ENCODE results near the gene AHCY. TPM values are rescaled to one million over a fixed set of nuclear protein-coding genes. Genes with fewer than 3 reads are reported as not detected.
"Not testable (repeated sequence)": the region's sequence is repeated elsewhere in the genome, so short reads cannot be mapped to it uniquely, and the experiment has no call there.

Gene AHCY
- polyA plus RNA-seq, 1 experiment, result 247 TPM

DNA sequence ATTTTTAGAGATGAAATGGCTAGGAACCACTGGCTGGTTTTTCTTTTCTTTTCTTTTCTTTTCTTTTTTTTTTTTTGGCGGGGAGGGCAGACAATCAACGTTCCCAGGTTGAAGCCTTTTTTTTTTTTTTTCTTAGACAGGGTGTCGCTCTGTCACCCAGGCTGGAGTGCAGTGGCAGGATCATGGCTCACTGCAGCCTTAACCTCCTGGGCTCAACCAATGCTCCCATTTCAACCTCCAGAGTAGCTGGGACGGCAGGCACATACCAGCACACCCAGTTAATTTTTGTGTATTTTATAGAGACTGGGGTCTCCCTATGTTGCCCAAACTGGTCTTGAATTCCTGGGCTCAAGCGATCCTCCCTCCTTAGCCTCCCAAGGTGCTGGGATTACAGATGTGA lies 41.1 kb upstream of the AHCY start:
- TF ChIP-seq, protein P1, sequence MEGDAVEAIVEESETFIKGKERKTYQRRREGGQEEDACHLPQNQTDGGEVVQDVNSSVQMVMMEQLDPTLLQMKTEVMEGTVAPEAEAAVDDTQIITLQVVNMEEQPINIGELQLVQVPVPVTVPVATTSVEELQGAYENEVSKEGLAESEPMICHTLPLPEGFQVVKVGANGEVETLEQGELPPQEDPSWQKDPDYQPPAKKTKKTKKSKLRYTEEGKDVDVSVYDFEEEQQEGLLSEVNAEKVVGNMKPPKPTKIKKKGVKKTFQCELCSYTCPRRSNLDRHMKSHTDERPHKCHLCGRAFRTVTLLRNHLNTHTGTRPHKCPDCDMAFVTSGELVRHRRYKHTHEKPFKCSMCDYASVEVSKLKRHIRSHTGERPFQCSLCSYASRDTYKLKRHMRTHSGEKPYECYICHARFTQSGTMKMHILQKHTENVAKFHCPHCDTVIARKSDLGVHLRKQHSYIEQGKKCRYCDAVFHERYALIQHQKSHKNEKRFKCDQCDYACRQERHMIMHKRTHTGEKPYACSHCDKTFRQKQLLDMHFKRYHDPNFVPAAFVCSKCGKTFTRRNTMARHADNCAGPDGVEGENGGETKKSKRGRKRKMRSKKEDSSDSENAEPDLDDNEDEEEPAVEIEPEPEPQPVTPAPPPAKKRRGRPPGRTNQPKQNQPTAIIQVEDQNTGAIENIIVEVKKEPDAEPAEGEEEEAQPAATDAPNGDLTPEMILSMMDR (IDR thresholded peaks at IDR 0.05; ENCODE audit: insufficient read depth, low read depth, low read length), result no peak
- CTCF ChIA-PET, result no interaction called here
- POLR2A ChIA-PET, result no interaction called here
- no peak overlapping the region for H3K4me3 ChIP-seq (ENCODE audit: low read depth, low read length)
- DNase-seq (ENCODE audit: low read depth), result no peak
- no peaks in the 10 kb centered on the region for H3K36me3 ChIP-seq (ENCODE audit: control insufficient read depth, insufficient read depth, low read length)
- no peaks in the 10 kb centered on the region for H3K27me3 ChIP-seq (ENCODE audit: control insufficient read depth, insufficient read depth, low read length)

DNA sequence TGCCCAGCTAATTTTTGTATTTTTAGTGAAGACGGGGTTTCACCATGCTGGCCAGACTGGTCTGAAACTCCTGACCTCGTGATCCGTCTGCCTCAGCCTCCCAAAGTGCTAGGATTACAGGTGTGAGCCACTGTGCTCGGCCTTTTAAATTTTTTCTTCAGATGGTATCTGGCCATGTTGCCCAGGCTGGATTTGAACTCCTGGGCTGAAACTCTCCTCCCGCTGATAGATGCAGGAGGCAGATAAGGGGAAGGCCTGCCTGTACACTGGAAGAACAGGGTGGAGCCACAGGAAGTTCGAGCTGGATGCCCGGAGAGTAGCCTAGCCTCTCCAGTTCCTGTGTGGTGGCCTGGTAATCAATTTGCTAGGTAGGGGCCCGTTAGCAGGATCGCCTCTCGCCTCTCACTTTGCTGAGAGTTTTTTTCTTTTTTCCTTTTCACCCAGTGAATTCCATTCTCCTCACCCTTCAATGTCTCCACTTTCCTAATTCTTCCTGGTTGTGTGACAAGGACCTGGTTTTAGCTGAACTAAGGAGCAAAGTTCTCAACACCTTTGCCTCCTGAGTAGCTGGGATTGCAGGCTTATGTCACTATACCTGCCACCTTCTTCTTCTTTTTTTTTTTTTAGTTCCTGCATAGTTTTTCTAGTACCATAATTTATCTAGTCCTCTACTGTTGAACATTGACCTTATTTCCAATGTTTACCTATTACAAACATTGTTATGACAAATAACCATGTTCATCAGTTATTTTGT lies 40.5 kb upstream of the AHCY start:
- ChIA-PET POLR2A (no interaction called here), CTCF (no interaction called here)
- Histone ChIP-seq H3K27me3 (ENCODE audit: control insufficient read depth, insufficient read depth, low read length) (no peaks in the 10 kb centered on the region), H3K4me3 (ENCODE audit: low read depth, low read length) (no peak overlapping the region), H3K36me3 (ENCODE audit: control insufficient read depth, insufficient read depth, low read length) (no peaks in the 10 kb centered on the region)
- DNase-seq (ENCODE audit: low read depth), result no peak
- TF ChIP-seq, protein P1 (IDR thresholded peaks at IDR 0.05; ENCODE audit: insufficient read depth, low read depth, low read length), result no peak

DNA sequence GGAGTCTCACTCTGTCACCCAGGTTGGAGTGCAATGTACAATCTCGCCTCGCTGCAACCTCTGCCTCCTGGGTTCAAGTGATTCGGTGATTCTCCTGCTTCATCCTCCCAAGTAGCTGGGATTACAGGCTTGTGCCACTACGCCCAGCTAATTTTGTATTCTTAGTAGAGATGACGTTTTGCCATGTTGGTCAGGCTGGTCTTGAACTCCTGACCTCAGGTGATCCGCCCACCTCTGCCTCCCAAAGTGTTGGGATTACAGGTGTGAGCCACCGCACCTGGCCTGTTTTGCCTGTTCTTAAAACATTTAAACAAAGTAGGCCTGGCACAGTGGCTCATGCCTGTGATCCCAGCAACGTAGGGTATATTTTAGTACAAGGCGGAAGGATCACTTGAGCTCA lies 38.0 kb upstream of the AHCY start:
- POLR2A ChIA-PET; DNase-seq (ENCODE audit: low read depth); H3K36me3 ChIP-seq (ENCODE audit: control insufficient read depth, insufficient read depth, low read length); H3K4me3 ChIP-seq (ENCODE audit: low read depth, low read length); H3K27me3 ChIP-seq (ENCODE audit: control insufficient read depth, insufficient read depth, low read length): not testable (repeated sequence)
- CTCF ChIA-PET, result interaction anchor here (0.6 kb wide), 1 partner anchor 177 kb away, joined by 3 read pairs; no protein-coding TSS in a partner anchor

DNA sequence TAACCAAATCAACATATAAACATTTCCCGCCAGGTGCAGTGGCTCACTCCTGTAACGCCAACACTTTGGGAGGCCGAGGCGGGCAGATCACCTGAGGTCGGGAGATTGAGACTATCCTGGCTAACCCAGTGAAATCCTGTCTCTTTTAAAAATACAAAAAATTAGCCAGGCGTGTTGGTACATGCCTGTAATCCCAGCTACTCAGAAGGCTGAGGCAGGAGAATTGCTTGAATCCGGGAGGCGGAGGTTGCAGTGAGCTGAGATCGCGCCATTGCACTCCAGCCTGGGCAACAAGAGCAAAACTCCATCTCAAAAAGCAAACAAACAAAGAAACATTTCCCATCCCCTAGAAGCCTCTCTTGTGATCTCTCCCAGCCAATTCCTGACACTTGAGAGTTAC lies 37.6 kb upstream of the AHCY start:
- POLR2A ChIA-PET, result not testable (repeated sequence)

DNA sequence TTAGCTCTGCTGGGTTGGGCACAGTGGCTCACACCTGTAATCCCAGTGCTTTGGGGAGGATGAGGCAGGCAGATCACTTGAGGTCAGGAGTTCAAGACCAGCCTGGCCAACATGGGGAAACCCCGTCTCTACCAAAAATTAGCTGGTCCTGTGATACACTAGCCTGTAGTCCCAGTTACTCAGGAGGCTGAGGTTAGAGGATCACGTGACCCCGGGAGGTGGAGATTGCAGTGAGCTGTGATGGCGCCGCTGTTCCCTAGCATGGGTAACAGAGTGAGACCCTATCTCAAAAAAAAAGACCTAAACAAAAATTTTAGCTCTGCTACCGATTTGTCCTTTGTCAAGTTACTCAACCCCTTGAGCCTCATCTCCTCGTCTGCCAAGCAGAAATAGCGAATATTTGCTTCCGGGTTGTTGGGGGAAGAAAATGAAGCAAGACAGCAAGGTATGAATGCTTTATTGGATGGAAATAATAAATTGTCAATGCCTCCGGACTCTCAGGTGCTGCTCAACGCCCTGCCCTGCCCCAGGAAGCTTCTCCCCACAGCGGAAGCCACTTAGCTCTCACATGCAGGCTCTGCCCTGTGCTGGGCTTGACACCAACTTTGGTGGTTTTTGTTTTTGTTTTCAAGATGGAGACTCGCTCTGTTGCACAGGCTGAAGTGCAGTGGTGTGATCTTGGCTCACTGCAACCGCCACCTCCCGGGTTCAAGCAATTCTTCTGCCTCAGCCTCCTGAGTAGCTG lies 35.0 kb upstream of the AHCY start:
- TF ChIP-seq, protein P1 (IDR thresholded peaks at IDR 0.05; ENCODE audit: insufficient read depth, low read depth, low read length), result no peak
- Histone ChIP-seq H3K36me3 (ENCODE audit: control insufficient read depth, insufficient read depth, low read length) (no peaks in the 10 kb centered on the region), H3K4me3 (ENCODE audit: low read depth, low read length) (no peak overlapping the region), H3K27me3 (ENCODE audit: control insufficient read depth, insufficient read depth, low read length) (no peaks in the 10 kb centered on the region)
- POLR2A ChIA-PET, result no interaction called here
- CTCF ChIA-PET, result interaction anchor here (0.6 to 1.0 kb wide), 3 partner anchors 25 to 1743 kb away, joined by 3 to 4 read pairs (median 3); no protein-coding TSS in a partner anchor
- DNase-seq (ENCODE audit: low read depth), result no peak

More for the DNA sequence above, 37.6 kb upstream of the AHCY start:
- not testable (repeated sequence) for H3K4me3 ChIP-seq (ENCODE audit: low read depth, low read length); DNase-seq (ENCODE audit: low read depth); H3K36me3 ChIP-seq (ENCODE audit: control insufficient read depth, insufficient read depth, low read length); H3K27me3 ChIP-seq (ENCODE audit: control insufficient read depth, insufficient read depth, low read length)
- CTCF ChIA-PET, result interaction anchor here (0.6 kb wide), 1 partner anchor 178 kb away, joined by 3 read pairs; no protein-coding TSS in a partner anchor

DNA sequence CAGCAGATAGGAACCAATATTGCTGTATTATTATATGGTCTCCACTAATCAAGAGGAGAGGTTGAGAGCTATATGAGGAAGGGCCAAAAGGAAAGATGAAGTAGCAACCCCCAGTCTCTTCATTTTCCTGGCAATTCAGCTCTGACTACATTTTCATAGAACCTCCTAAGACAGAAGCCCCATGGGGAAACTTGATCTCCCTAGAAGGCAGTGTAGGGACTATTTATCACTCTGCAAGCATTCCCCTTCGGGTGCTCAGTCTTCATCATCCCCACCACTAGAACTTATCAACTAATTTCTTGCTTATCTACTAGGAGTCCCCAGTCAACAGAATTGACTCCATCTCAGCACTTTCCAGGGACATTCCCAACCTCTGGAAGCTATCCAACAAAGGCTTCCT lies 34.4 kb upstream of the AHCY start:
- no peak for DNase-seq (ENCODE audit: low read depth)
- TF ChIP-seq, protein P1 (IDR thresholded peaks at IDR 0.05; ENCODE audit: insufficient read depth, low read depth, low read length), result no peak
- H3K4me3 ChIP-seq (ENCODE audit: low read depth, low read length), result no peak overlapping the region
- H3K27me3 ChIP-seq (ENCODE audit: control insufficient read depth, insufficient read depth, low read length), result no peaks in the 10 kb centered on the region
- CTCF ChIA-PET, result interaction anchor here (0.7 to 1.0 kb wide), 2 partner anchors 24 to 208 kb away, joined by 3 to 4 read pairs; no protein-coding TSS in a partner anchor
- no peaks in the 10 kb centered on the region for H3K36me3 ChIP-seq (ENCODE audit: control insufficient read depth, insufficient read depth, low read length)
- POLR2A ChIA-PET, result no interaction called here
